Pancreas (tissue), 10 donors: ENCODE measurements around the gene VWA5B1. TPM values are rescaled to one million over a fixed set of nuclear protein-coding genes. Genes with fewer than 3 reads are reported as not detected.

Experiments used
- ATAC-seq, 4 donors: fragments of 200-7000 bp; cut with Tn5 transposase; one replicate each; pipeline versions ENCODE4 v1.8.0 to v1.9.1; 2020; ENCODE audit warnings: mild to moderate bottlenecking in 4 of 4, moderate library complexity in 4 of 4
- DNase-seq, 6 donors: peaks; one replicate each; pipeline ENCODE4 v3.0.0-alpha.2; 2020
- FAIRE-seq: peaks from 2 replicates; lab custom pipeline; 2012; peaks lifted over from hg19 to GRCh38; lab: Jason Lieb, UNC
- H3K27ac ChIP-seq, 4 donors: fragments of 200-600 bp; sonication (generic); 1 replicate in 3 of 4; 2 replicates in 1 of 4; pipeline versions ENCODE4 v1.5.0 to v1.8.0; 2020
- H3K27me3 ChIP-seq, 4 donors: fragments of 200-600 bp; one replicate each; pipeline ENCODE4 v1.8.0; 2021
- H3K36me3 ChIP-seq, 3 donors: fragments of 200-600 bp; sonication (generic) in 1 of 3; one replicate each; pipeline versions ENCODE4 v1.5.0 to v1.8.0; 2020 to 2021
- H3K4me1 ChIP-seq, 3 donors: fragments of 200-600 bp; one replicate each; pipeline ENCODE4 v1.8.0; 2021
- H3K4me3 ChIP-seq, 4 donors: fragments of 200-600 bp; sonication (generic) in 2 of 4; one replicate each; pipeline versions ENCODE4 v1.5.0 to v1.8.0; 2020 to 2021
- H3K9me3 ChIP-seq, 4 donors: fragments of 200-600 bp; one replicate each; pipeline ENCODE4 v1.8.0; 2021
- WGBS, 2 donors: extraction: QIAGEN DNeasy Blood & Tissue Kit; methylation state at CpG; one replicate each; pipeline ENCODE4 v1.1.7; 2013; 5-methylcytosine and 5-hydroxymethylcytosine counted together
- intact Hi-C, 3 donors: fragments of 100-400 bp; cut with DNase I; formaldehyde crosslinking; loops; one replicate each; pipeline versions ENCODE4 v1.11.1 to v1.14.2; 2022
- polyA plus RNA-seq, 2 donors: library from polyadenylated mRNA; stranded (reverse); fragments of 200-250 nt; gene quantifications; one replicate each; pipeline ENCODE4 v1.2.3, GENCODE V29; 2013
- total RNA-seq, 6 donors: library from RNA; stranded (reverse); fragmentation: NEBNext Ultra II Directional in 4 of 6; extraction: Animal tissue kit (Norgen Biotek cat#: 25700) in 4 of 6; gene quantifications; one replicate each; pipeline versions ENCODE4 v1.2.1 to v1.2.4, GENCODE V29; 2021 to 2023
- TF ChIP-seq, protein P1 (sequence below), 4 donors: fragments of 200-600 bp; sonication (generic) in 3 of 4; IDR thresholded peaks; one replicate each; pipeline versions ENCODE4 v1.5.0 to v1.8.0; 2021; ENCODE audit warnings: antibody characterized with exemption in 4 of 4
- donor health status: healthy with polysubstance abuse.
- donor health status: DM: no; HTN: no; CAD: no; lungs with moderate emphysema.
- donor health status: DM: no; HTN: no; CAD: no.
- donor health status: control.
- donor health status: control.
- donor health status: Bipolar disorder and iron deficiency.
- donor health status: DM: yes; HTN: yes; CAD: no.
- donor health status: DM: no; HTN: no; CAD: no.
- donor health status: DM: no; HTN: no; CAD: no.
- donor health status: DM: yes; HTN: yes; CAD: no.

Gene VWA5B1
- total and polyA plus RNA-seq, 8 donors = 0.16 to 0.70 (median 0.29) TPM; not detected in 1

- DNase-seq (no peak), ATAC-seq (no peak), FAIRE-seq (no peak)
- Histone ChIP-seq H3K36me3 (no peaks in the 10 kb centered on the region), H3K4me1 (no peaks in the 10 kb centered on the region), H3K4me3 (no peak overlapping the region), H3K27me3 (no peaks in the 10 kb centered on the region), H3K27ac (no peak overlapping the region), H3K9me3 (no peaks in the 10 kb centered on the region)
- intact Hi-C loops = no loop called here
- TF ChIP-seq, protein P1, sequence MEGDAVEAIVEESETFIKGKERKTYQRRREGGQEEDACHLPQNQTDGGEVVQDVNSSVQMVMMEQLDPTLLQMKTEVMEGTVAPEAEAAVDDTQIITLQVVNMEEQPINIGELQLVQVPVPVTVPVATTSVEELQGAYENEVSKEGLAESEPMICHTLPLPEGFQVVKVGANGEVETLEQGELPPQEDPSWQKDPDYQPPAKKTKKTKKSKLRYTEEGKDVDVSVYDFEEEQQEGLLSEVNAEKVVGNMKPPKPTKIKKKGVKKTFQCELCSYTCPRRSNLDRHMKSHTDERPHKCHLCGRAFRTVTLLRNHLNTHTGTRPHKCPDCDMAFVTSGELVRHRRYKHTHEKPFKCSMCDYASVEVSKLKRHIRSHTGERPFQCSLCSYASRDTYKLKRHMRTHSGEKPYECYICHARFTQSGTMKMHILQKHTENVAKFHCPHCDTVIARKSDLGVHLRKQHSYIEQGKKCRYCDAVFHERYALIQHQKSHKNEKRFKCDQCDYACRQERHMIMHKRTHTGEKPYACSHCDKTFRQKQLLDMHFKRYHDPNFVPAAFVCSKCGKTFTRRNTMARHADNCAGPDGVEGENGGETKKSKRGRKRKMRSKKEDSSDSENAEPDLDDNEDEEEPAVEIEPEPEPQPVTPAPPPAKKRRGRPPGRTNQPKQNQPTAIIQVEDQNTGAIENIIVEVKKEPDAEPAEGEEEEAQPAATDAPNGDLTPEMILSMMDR (IDR thresholded peaks at IDR 0.05) = no peak
- WGBS, 2 donors = 30 to 38% methylated on average over 10 of the region's 10 CpGs
Measured at GRCh38 chr1:20400341-20401177, 109.9 kb downstream of the VWA5B1 start.

DNA sequence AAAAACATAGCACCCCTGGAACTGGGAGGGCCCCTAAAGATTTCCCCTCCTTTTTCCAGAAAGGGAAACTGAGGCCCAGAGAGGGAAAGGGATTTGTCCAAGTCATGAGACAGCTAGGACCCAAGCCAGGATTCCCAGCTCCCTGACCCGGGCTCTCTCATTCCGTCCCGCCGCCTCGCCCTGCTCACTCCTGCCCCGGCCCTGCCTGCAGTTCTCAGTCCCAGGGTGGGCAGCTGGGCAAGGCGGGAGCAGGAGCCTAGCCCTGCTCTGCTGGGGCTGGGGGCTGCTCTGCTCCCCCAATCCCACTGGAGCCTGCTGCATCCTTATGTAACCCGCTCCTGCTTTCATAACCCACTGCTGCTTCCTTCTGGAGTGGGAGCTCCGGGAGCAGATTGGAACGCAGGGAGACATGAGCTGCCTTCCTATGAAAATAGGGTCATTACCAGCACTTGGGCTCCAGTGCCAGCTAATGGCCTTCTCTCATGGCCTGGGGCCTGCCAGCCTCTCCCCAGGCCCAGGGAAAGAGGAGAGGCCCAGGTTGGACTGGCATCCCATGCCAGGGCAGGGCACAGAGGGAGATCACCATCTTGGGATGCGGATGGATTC lies 110.8 kb downstream of the VWA5B1 start:
- Histone ChIP-seq H3K4me3 (no peak overlapping the region), H3K9me3 (no peaks in the 10 kb centered on the region), H3K27ac (no peak overlapping the region), H3K36me3 (no peaks in the 10 kb centered on the region), H3K27me3 (no peaks in the 10 kb centered on the region), H3K4me1 (no peaks in the 10 kb centered on the region)
- 61 to 75% methylated on average over 11 of the region's 11 CpGs for WGBS, 2 donors
- peak in 1 of 6 donors; percentile 6 for DNase-seq
- FAIRE-seq = no peak
- TF ChIP-seq, protein P1 (IDR thresholded peaks at IDR 0.05) = no peak
- intact Hi-C loops = no loop called here
- no peak for ATAC-seq

DNA sequence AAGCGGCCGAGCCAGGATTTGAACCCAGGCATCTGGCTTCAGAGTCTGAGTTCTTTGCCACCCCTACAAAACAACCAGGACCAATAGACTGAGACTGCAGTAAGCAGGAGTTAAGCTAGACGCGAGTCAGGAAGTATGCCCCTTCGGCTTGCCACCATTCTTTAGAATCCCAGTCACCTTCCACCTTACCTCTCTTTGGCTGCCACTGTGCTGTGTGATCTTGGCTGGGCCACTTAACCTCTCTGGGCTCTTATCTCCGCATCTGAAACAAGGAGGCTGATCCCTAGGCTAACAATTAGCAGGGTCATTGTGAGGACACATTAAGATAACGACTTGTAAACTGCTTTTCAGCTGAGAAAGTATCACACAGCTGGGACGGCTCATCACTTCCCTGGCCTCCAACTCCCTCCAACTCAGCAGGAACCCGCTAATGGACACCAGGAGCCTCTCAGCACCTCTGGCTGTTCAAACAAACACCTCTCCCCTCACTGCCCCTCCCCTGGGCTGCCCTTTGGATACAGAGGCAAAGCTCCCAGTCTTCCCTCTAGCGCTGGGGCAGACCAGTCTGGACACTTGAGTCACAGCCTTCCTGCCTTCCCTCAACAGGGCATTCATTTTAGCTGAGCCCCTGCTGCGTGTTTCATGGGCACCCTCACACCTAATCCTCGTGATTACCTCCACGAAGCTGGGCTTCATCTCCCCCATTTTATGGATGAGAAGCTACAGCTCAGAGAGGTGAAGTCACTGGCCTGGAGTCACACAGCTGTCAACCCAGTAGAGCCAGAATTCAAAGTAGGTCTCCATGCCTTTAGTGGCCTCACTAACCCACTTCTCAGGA lies 112.1 kb downstream of the VWA5B1 start:
- peak in 1 of 6 donors; percentile 8 for DNase-seq

DNA sequence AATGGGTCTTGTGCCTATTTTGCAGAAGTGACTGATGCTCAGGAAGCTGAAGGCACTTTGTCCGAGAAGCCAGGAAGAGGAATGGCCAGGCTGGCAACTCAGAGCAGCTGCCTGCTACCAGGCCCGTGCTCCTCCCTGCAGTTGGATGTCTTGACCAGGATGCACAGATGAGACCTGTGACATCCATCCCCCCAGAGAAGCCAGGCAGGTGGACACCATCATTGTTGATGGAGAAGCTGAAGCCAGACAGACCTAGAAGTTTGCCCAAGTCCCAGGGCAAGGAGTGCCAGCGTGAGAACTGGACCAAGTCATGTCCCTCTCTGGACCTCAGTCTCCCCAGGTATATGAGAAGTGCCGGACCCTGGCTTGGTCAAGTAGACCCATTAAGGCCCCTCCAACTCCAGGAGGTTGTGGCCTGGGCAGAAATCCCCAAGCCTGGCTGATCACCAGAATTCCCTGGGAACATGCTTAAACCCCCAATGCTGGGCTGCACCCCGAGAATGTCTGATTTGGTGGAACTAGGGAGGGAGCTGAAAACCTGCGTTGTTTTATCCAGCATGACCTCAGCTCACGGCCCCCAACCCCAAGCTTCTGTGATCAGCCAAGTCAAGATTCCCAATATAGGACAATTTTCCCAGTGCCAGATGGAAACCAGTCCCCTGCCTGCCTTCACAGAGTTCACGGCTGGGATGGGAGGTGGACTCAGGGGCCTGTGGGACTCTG lies 112.9 kb downstream of the VWA5B1 start:
- FAIRE-seq = no peak
- H3K36me3 ChIP-seq = no peaks in the 10 kb centered on the region
- WGBS, 2 donors = 61 to 68% methylated on average over 8 of the region's 8 CpGs
- DNase-seq = peak in 1 of 6 donors; percentile 1
- H3K27me3 ChIP-seq = no peaks in the 10 kb centered on the region
- H3K9me3 ChIP-seq = no peaks in the 10 kb centered on the region
- TF ChIP-seq, protein P1 (IDR thresholded peaks at IDR 0.05) = no peak
- no peak overlapping the region for H3K4me3 ChIP-seq
- intact Hi-C loops = no loop called here
- H3K4me1 ChIP-seq = no peaks in the 10 kb centered on the region
- ATAC-seq = no peak
- no peak overlapping the region for H3K27ac ChIP-seq

More for the DNA sequence above, 112.1 kb downstream of the VWA5B1 start:
- FAIRE-seq (no peak), ATAC-seq (peak in 2 of 4 donors; percentile 16 to 19)
- no peak overlapping the region for H3K27ac ChIP-seq
- no peaks in the 10 kb centered on the region for H3K36me3 ChIP-seq
- no peaks in the 10 kb centered on the region for H3K4me1 ChIP-seq
- TF ChIP-seq, protein P1 (IDR thresholded peaks at IDR 0.05) = no peak
- H3K27me3 ChIP-seq = no peaks in the 10 kb centered on the region
- 31 to 37% methylated on average over 13 of the region's 13 CpGs for WGBS, 2 donors
- no peaks in the 10 kb centered on the region for H3K9me3 ChIP-seq
- intact Hi-C loops = no loop called here
- H3K4me3 ChIP-seq = no peak overlapping the region
